ENCODE measurements around the gene VEZF1.

DNA sequence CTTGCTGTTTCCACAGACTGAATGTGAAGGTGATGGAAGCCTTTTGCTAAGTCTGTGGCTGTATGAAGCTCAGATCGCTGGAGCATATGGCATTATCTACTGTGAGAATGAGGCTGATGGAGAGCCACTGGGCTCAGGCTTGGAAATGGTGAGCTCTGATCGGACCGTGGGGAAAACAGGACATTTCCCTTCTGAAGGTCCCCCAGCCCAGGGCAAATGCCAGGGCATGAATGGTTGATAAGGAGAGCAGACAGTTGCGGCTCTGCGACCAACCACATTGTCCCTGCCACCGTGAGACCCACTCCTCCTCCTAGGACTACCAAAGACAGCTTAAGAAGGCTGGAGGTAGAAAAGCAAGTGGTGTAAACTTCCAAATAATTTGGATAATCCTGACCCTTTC, 28.1 kb downstream of the VEZF1 start:
- TF ChIP-seq, protein P1, sequence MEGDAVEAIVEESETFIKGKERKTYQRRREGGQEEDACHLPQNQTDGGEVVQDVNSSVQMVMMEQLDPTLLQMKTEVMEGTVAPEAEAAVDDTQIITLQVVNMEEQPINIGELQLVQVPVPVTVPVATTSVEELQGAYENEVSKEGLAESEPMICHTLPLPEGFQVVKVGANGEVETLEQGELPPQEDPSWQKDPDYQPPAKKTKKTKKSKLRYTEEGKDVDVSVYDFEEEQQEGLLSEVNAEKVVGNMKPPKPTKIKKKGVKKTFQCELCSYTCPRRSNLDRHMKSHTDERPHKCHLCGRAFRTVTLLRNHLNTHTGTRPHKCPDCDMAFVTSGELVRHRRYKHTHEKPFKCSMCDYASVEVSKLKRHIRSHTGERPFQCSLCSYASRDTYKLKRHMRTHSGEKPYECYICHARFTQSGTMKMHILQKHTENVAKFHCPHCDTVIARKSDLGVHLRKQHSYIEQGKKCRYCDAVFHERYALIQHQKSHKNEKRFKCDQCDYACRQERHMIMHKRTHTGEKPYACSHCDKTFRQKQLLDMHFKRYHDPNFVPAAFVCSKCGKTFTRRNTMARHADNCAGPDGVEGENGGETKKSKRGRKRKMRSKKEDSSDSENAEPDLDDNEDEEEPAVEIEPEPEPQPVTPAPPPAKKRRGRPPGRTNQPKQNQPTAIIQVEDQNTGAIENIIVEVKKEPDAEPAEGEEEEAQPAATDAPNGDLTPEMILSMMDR (conservative IDR thresholded peaks at IDR 0.05; ENCODE audit: low read depth, low read length), result no peak
- TF ChIP-seq EZH2 (IDR thresholded peaks at IDR 0.05; ENCODE audit: borderline replicate concordance, low read depth, low read length, poor library complexity, severe bottlenecking), result no peak

Data from A673 (cell line).